Measurements from ENCODE around the gene MAP7D3. TPM values are rescaled to one million over a fixed set of nuclear protein-coding genes. Genes with fewer than 3 reads are reported as not detected.

MAP7D3 gene
- polyA plus RNA-seq, 1 experiment = 15.7 TPM

DNA sequence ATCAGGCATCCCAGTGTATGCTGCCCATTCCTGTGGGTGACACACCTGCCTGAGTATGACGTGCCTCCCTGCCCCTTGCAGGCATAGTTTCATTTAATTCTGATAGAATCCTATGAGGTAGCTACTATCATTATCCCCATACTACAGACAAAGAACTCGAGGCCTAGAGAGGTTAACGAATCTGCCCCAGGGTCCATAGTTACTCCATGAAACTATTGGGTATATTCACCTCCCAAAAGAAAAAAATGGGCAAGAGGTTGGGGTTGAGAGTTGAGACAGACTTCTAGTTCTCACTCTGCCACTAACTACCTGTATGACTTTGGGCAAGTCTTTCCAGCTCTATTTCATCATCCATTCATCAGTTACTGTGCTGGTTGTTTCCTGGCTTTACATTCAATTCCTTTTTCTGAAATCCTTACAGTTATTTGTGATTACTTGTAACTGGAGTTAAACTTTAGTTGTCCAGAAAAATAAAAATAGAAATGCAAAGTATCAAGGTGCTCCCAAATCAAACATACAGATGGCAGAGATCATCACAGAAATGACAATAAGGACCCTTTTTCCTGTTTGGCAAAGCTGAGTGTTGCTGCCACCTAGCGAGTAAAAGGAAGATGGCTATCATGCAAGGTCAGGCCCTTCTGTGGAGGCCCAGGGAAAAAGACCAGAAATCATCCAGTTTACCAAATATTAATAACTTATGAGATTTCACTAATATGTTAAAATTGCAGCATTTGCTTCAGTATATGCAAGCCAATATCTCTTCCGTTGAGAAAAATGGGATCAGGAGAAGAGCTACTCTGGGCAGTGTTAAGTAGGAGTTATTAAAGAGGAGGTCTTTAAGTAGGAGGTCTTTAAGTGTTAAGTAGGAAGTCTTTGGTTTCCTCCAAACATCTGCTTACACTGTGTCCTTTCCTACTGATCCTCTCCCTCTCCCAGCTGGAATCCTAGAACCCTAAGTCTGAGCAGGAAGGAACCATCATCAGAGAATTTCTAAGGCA lies 17.1 kb upstream of the MAP7D3 start:
- DNase-seq (ENCODE audit: low read depth) = no peak
- Histone ChIP-seq H3K4me3 (ENCODE audit: low read depth, low read length) (no peak overlapping the region), H3K27me3 (ENCODE audit: control insufficient read depth, insufficient read depth, low read length) (no peaks in the 10 kb centered on the region), H3K36me3 (ENCODE audit: control insufficient read depth, insufficient read depth, low read length) (no peaks in the 10 kb centered on the region)
- TF ChIP-seq, protein P1, sequence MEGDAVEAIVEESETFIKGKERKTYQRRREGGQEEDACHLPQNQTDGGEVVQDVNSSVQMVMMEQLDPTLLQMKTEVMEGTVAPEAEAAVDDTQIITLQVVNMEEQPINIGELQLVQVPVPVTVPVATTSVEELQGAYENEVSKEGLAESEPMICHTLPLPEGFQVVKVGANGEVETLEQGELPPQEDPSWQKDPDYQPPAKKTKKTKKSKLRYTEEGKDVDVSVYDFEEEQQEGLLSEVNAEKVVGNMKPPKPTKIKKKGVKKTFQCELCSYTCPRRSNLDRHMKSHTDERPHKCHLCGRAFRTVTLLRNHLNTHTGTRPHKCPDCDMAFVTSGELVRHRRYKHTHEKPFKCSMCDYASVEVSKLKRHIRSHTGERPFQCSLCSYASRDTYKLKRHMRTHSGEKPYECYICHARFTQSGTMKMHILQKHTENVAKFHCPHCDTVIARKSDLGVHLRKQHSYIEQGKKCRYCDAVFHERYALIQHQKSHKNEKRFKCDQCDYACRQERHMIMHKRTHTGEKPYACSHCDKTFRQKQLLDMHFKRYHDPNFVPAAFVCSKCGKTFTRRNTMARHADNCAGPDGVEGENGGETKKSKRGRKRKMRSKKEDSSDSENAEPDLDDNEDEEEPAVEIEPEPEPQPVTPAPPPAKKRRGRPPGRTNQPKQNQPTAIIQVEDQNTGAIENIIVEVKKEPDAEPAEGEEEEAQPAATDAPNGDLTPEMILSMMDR (IDR thresholded peaks at IDR 0.05; ENCODE audit: insufficient read depth, low read depth, low read length) = peak; percentile 69
- ChIA-PET CTCF (interaction anchor here (0.6 to 4.3 kb wide), 18 partner anchors 9 to 581 kb away, joined by 3 to 34 read pairs (median 5); no protein-coding TSS in a partner anchor), POLR2A (interaction anchor here (0.7 kb wide), 1 partner anchor 88 kb away, joined by 3 read pairs; no protein-coding TSS in a partner anchor)

DNA sequence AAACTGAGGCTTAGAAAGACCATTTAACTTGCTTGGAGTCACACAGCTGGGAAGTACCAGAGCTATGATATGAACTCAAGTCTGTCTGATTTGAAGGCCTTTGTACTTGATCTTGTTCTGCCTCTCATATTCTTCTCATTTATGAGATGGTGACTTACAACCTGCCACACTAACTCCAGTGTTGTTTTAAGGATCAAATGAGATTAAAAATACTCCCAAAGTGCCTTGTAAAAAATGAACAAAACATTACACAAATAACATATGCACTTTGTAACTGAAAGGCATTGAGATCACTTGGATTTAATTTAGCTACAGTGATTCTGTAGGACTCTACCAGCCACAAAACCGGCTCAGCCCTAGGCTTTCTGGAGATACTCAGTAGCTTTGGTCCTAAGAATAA lies 15.6 kb upstream of the MAP7D3 start:
- no peak for DNase-seq (ENCODE audit: low read depth)
- TF ChIP-seq, protein P1 (IDR thresholded peaks at IDR 0.05; ENCODE audit: insufficient read depth, low read depth, low read length) = no peak
- H3K4me3 ChIP-seq (ENCODE audit: low read depth, low read length) = no peak overlapping the region
- POLR2A ChIA-PET = no interaction called here
- no peaks in the 10 kb centered on the region for H3K36me3 ChIP-seq (ENCODE audit: control insufficient read depth, insufficient read depth, low read length)
- CTCF ChIA-PET = interaction anchor here (2.3 to 4.3 kb wide), 3 partner anchors 64 to 238 kb away, joined by 6 to 34 read pairs (median 12); no protein-coding TSS in a partner anchor
- no peaks in the 10 kb centered on the region for H3K27me3 ChIP-seq (ENCODE audit: control insufficient read depth, insufficient read depth, low read length)

DNA sequence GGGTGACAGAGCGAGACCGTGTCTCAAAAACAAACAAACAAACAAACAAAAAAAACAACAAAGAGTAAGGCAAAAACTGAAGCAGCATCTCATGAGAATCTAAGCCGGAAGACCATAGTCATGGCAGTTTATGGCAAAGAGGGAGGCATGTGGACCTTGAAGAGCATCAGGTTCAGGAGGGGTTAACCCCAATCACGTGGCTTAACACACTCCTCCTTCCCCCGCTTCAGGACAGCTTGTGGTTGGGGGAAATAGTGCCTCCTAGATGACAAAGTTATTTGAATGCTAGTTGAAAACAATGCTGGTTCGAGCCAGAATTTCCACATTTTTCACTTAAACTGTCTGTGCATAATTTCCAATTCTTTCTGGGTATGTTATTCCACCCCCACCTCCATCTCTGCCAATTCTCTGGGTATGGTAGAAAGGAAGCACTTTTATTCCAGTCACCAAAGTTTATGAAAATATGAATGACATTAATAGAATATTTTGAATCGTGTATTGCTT lies 11.7 kb upstream of the MAP7D3 start:
- Histone ChIP-seq H3K36me3 (ENCODE audit: control insufficient read depth, insufficient read depth, low read length) (no peaks in the 10 kb centered on the region), H3K4me3 (ENCODE audit: low read depth, low read length) (no peak overlapping the region), H3K27me3 (ENCODE audit: control insufficient read depth, insufficient read depth, low read length) (no peaks in the 10 kb centered on the region)
- ChIA-PET POLR2A (no interaction called here), CTCF (interaction anchor here (0.8 kb wide), 1 partner anchor 9 kb away, joined by 3 read pairs; no protein-coding TSS in a partner anchor)
- DNase-seq (ENCODE audit: low read depth) = no peak
- TF ChIP-seq, protein P1 (IDR thresholded peaks at IDR 0.05; ENCODE audit: insufficient read depth, low read depth, low read length) = no peak

DNA sequence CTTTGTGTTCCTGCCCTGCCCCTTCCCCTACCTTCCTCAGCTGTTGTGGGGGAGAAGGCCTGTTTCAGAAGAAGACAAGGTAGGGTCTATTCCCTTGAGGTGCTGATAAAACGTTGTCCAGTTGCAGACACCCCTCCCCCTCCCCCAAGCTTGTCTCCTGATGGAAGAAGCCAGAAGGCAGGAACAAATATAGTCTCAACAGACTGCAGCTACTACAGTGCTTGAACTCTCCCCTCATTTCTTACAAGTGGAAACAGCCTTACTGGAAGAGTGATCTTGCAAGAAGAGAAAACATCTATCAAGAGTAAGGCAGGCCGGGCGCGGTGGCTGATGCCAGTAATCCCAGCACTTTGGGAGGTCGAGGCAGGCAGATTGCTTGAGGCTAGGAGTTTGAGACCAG lies 11.0 kb upstream of the MAP7D3 start:
- ChIA-PET POLR2A (no interaction called here), CTCF (interaction anchor here (0.8 kb wide), 1 partner anchor 10 kb away, joined by 3 read pairs; no protein-coding TSS in a partner anchor)
- Histone ChIP-seq H3K27me3 (ENCODE audit: control insufficient read depth, insufficient read depth, low read length) (no peaks in the 10 kb centered on the region), H3K4me3 (ENCODE audit: low read depth, low read length) (no peak overlapping the region), H3K36me3 (ENCODE audit: control insufficient read depth, insufficient read depth, low read length) (no peaks in the 10 kb centered on the region)
- TF ChIP-seq, protein P1 (IDR thresholded peaks at IDR 0.05; ENCODE audit: insufficient read depth, low read depth, low read length) = no peak
- DNase-seq (ENCODE audit: low read depth) = no peak

DNA sequence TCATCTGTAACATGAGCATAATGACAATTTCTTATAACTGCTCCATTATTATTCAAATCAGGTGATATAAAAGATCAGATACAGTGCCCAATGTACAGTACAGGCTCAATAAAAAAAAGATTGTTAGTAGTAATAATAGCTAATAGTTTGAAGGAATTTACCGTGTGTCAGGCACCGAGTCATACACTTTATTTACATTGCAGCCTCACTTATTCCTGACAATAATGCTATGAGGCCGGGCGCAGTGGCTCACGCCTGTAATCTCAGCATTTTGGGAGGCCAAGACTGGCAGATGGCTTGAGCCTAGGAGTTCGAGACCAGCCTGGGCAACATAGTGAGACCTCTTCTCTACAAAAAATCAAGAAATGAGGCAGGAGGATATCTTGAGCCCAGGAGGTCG lies 10.1 kb upstream of the MAP7D3 start:
- DNase-seq (ENCODE audit: low read depth) = no peak
- Histone ChIP-seq H3K36me3 (ENCODE audit: control insufficient read depth, insufficient read depth, low read length) (no peaks in the 10 kb centered on the region), H3K4me3 (ENCODE audit: low read depth, low read length) (no peak overlapping the region), H3K27me3 (ENCODE audit: control insufficient read depth, insufficient read depth, low read length) (no peaks in the 10 kb centered on the region)
- TF ChIP-seq, protein P1 (IDR thresholded peaks at IDR 0.05; ENCODE audit: insufficient read depth, low read depth, low read length) = no peak
- POLR2A ChIA-PET = interaction anchor here (0.6 kb wide), 1 partner anchor 129 kb away, joined by 19 read pairs; no protein-coding TSS in a partner anchor
- CTCF ChIA-PET = no interaction called here
